Measurements from ENCODE around the gene OR56A5. TPM values are rescaled to one million over a fixed set of nuclear protein-coding genes. Genes with fewer than 3 reads are reported as not detected.

Gene OR56A5
- total RNA-seq, 1 donor from 2014 or later = 0.31 TPM

- H3K4me3 Mint-ChIP-seq = no peak overlapping the region
- no peaks in the 10 kb centered on the region for H3K4me1 Mint-ChIP-seq
- H3K27ac Mint-ChIP-seq = no peak overlapping the region
- H3K36me3 Mint-ChIP-seq = no peaks in the 10 kb centered on the region
- H3K9me3 Mint-ChIP-seq = peaks cover 75% of the 10 kb centered on the region
- no peak for DNase-seq (ENCODE audit: low spot score in 2 of 2, unreplicated experiment in 2 of 2)
- TF ChIP-seq CTCF (IDR thresholded peaks at IDR 0.05; ENCODE audit: unreplicated experiment) = no peak
- no peaks in the 10 kb centered on the region for H3K27me3 Mint-ChIP-seq (ENCODE audit: low read depth)
These were observed 39.5 kb downstream of the OR56A5 start for GRCh38 chr11:5928811-5929210.

- TF ChIP-seq CTCF (IDR thresholded peaks at IDR 0.05; ENCODE audit: unreplicated experiment) = no peak
- no peak for DNase-seq (ENCODE audit: low spot score in 2 of 2, unreplicated experiment in 2 of 2)
- no peaks in the 10 kb centered on the region for H3K36me3 Mint-ChIP-seq
- H3K4me1 Mint-ChIP-seq = no peaks in the 10 kb centered on the region
- no peak overlapping the region for H3K27ac Mint-ChIP-seq
- no peaks in the 10 kb centered on the region for H3K27me3 Mint-ChIP-seq (ENCODE audit: low read depth)
- H3K4me3 Mint-ChIP-seq = no peak overlapping the region
- peaks cover 71% of the 10 kb centered on the region for H3K9me3 Mint-ChIP-seq
These were observed 40.0 kb downstream of the OR56A5 start for GRCh38 chr11:5928271-5928670.

- DNase-seq (ENCODE audit: low spot score in 2 of 2, unreplicated experiment in 2 of 2) = no peak
- Mint-ChIP-seq H3K4me1 (no peaks in the 10 kb centered on the region), H3K27me3 (ENCODE audit: low read depth) (no peaks in the 10 kb centered on the region), H3K27ac (no peak overlapping the region), H3K4me3 (no peak overlapping the region), H3K9me3 (peaks cover 47% of the 10 kb centered on the region), H3K36me3 (no peaks in the 10 kb centered on the region)
- no peak for TF ChIP-seq CTCF (IDR thresholded peaks at IDR 0.05; ENCODE audit: unreplicated experiment)
These were observed 44.5 kb downstream of the OR56A5 start for GRCh38 chr11:5923794-5924193.

GRCh38 chr11:5923427-5923776 is 44.9 kb downstream of the OR56A5 start:
- H3K27me3 Mint-ChIP-seq (ENCODE audit: low read depth) = no peaks in the 10 kb centered on the region
- no peak for DNase-seq (ENCODE audit: low spot score in 2 of 2, unreplicated experiment in 2 of 2)
- no peaks in the 10 kb centered on the region for H3K4me1 Mint-ChIP-seq
- H3K36me3 Mint-ChIP-seq = no peaks in the 10 kb centered on the region
- peaks cover 46% of the 10 kb centered on the region for H3K9me3 Mint-ChIP-seq
- H3K27ac Mint-ChIP-seq = no peak overlapping the region
- H3K4me3 Mint-ChIP-seq = no peak overlapping the region
- no peak for TF ChIP-seq CTCF (IDR thresholded peaks at IDR 0.05; ENCODE audit: unreplicated experiment)

GRCh38 chr11:5922749-5923426 is 45.4 kb downstream of the OR56A5 start:
- no peaks in the 10 kb centered on the region for H3K27me3 Mint-ChIP-seq (ENCODE audit: low read depth)
- no peaks in the 10 kb centered on the region for H3K36me3 Mint-ChIP-seq
- H3K27ac Mint-ChIP-seq = no peak overlapping the region
- no peak for TF ChIP-seq CTCF (IDR thresholded peaks at IDR 0.05; ENCODE audit: unreplicated experiment)
- H3K9me3 Mint-ChIP-seq = peaks cover 45% of the 10 kb centered on the region
- no peak overlapping the region for H3K4me3 Mint-ChIP-seq
- no peak for DNase-seq (ENCODE audit: low spot score in 2 of 2, unreplicated experiment in 2 of 2)
- H3K4me1 Mint-ChIP-seq = no peaks in the 10 kb centered on the region

Other genes with a start within 250 kb of the OR56A5 start
- gene OR56B1, start 232.0 kb downstream of the OR56A5 start, total RNA-seq = 0.11 TPM in 1 of 3 replicates, not detected in the others
- 0.18 TPM in 1 of 3 replicates, not detected in the others for gene OR52N4, start 214.3 kb downstream of the OR56A5 start, total RNA-seq
- not detected in 3 replicates for gene OR52N5, start 185.1 kb downstream of the OR56A5 start, total RNA-seq
- not detected in 3 replicates for gene OR52N1, start 177.2 kb downstream of the OR56A5 start, total RNA-seq
- gene OR52N2, start 159.6 kb downstream of the OR56A5 start, total RNA-seq = not detected in 3 replicates
- gene OR52E6, start 126.6 kb downstream of the OR56A5 start, total RNA-seq = not detected in 3 replicates
- not detected in 3 replicates for gene OR52E8, start 110.8 kb downstream of the OR56A5 start, total RNA-seq
- not detected in 3 replicates for gene OR52E4, start 87.9 kb downstream of the OR56A5 start, total RNA-seq
- not detected in 3 replicates for gene OR52E5, start 75.3 kb downstream of the OR56A5 start, total RNA-seq
- not detected in 3 replicates for gene OR56A3, start 26.2 kb downstream of the OR56A5 start, total RNA-seq
- not detected in 3 replicates for gene OR52L1, start 18.5 kb upstream of the OR56A5 start, total RNA-seq
- gene OR56A4, start 38.5 kb upstream of the OR56A5 start, total RNA-seq = 0.09 to 0.11 TPM (median 0.11 TPM) in 3 replicates
- gene OR56A1, start 62.3 kb upstream of the OR56A5 start, total RNA-seq = 0.09 to 0.20 TPM (median 0.13 TPM) in 3 replicates
- not detected in 3 replicates for gene OR56B4, start 139.2 kb upstream of the OR56A5 start, total RNA-seq
- not detected in 3 replicates for gene OR52B2, start 201.8 kb upstream of the OR56A5 start, total RNA-seq
- not detected in 3 replicates for gene OR52W1, start 230.7 kb upstream of the OR56A5 start, total RNA-seq
- gene C11orf42, start 237.1 kb upstream of the OR56A5 start, total RNA-seq = not detected in 3 replicates

Data from mesothelial cell of epicardium (in vitro differentiated cells).